Caki2 (cell line): Measurements from ENCODE around the gene LRRC58. TPM values are rescaled to one million over a fixed set of nuclear protein-coding genes. Genes with fewer than 3 reads are reported as not detected.
"Not testable (repeated sequence)": the region's sequence is repeated elsewhere in the genome, so short reads cannot be mapped to it uniquely, and the experiment has no call there.

ENCODE experiments used
- DNase-seq: peaks from one replicate; pipeline ENCODE4 v3.0.0-alpha.2; 2015; ENCODE audit warnings: low read depth
- in situ Hi-C: cut with HindIII; loops from 2 replicates; pipeline ENCODE4 v1.10.0; 2016; ENCODE audit warnings: low sequenced_read_pairs, low pct_unique_long_range_greater_than_20kb, mixed read lengths
- total RNA-seq: library from RNA; depleted of rRNA; stranded (reverse); fragments of >200 nt; shearing (Covaris generic); gene quantifications from 2 replicates; pipeline ENCODE4 v1.2.3, GENCODE V29; 2014; ENCODE audit warnings: low replicate concordance; rRNA removed

Gene LRRC58
- 11.4 and 13.6 TPM in 2 replicates for total RNA-seq

GRCh38 chr3:120348991-120349854, at the start of gene LRRC58:
Gene LRRC58 (minus strand): TSS chr3:120349354. CDS start chr3:120349243, 111 bp downstream.
- in situ Hi-C loops: no loop called here
- peak; percentile 88 for DNase-seq

GRCh38 chr3:120396469-120396868, 47.3 kb upstream of the LRRC58 start:
- in situ Hi-C loops: no loop called here
- no peak for DNase-seq

- in situ Hi-C loops: no loop called here
- no peak for DNase-seq
Measured at GRCh38 chr3:120394347-120394746, 45.2 kb upstream of the LRRC58 start.

- in situ Hi-C loops: no loop called here
- no peak for DNase-seq
Measured at GRCh38 chr3:120393761-120394160, 44.6 kb upstream of the LRRC58 start.

- in situ Hi-C loops: no loop called here
- DNase-seq: no peak
Measured at GRCh38 chr3:120393243-120393642, 44.1 kb upstream of the LRRC58 start.

- in situ Hi-C loops: no loop called here
- no peak for DNase-seq
Measured at GRCh38 chr3:120382941-120383447, 33.8 kb upstream of the LRRC58 start.

GRCh38 chr3:120381503-120381902, 32.3 kb upstream of the LRRC58 start:
- in situ Hi-C loops: no loop called here
- no peak for DNase-seq

- DNase-seq, in situ Hi-C loops: not testable (repeated sequence)
Measured at GRCh38 chr3:120377948-120378347, 28.8 kb upstream of the LRRC58 start.

GRCh38 chr3:120370463-120370862, 21.3 kb upstream of the LRRC58 start:
- DNase-seq: no peak
- in situ Hi-C loops: no loop called here

- in situ Hi-C loops: no loop called here
- peak; percentile 62 for DNase-seq
Measured at GRCh38 chr3:120369037-120369467, 19.9 kb upstream of the LRRC58 start.

- no peak for DNase-seq
- in situ Hi-C loops: no loop called here
Measured at GRCh38 chr3:120368172-120368571, 19.0 kb upstream of the LRRC58 start.

GRCh38 chr3:120364821-120365220, 15.7 kb upstream of the LRRC58 start:
- in situ Hi-C loops: no loop called here
- DNase-seq: no peak

GRCh38 chr3:120364101-120364500, 14.9 kb upstream of the LRRC58 start:
- DNase-seq: no peak
- in situ Hi-C loops: no loop called here

GRCh38 chr3:120357807-120358206, 8.7 kb upstream of the LRRC58 start:
- in situ Hi-C loops: no loop called here
- DNase-seq: no peak

GRCh38 chr3:120355486-120355885, 6.3 kb upstream of the LRRC58 start:
- in situ Hi-C loops: no loop called here
- no peak for DNase-seq

- DNase-seq: no peak
- in situ Hi-C loops: no loop called here
Measured at GRCh38 chr3:120353463-120353862, 4.3 kb upstream of the LRRC58 start.

- DNase-seq: no peak
Measured at GRCh38 chr3:120352017-120352416, 2.9 kb upstream of the LRRC58 start.

GRCh38 chr3:120350401-120350941, 1.3 kb upstream of the LRRC58 start:
- peak; percentile 55 for DNase-seq
- in situ Hi-C loops: no loop called here

More at GRCh38 chr3:120352017-120352416, 2.9 kb upstream of the LRRC58 start:
- in situ Hi-C loops: no loop called here

GRCh38 chr3:120349855-120350125, 636 bp upstream of the LRRC58 start:
- in situ Hi-C loops: no loop called here

More at GRCh38 chr3:120349855-120350125, 636 bp upstream of the LRRC58 start:
- no peak for DNase-seq
